Adrenal gland (tissue), 12 donors: ENCODE results near the gene NINJ1. TPM values are rescaled to one million over a fixed set of nuclear protein-coding genes. Genes with fewer than 3 reads are reported as not detected.

Experiments
- DNase-seq, 7 donors: peaks; one replicate each; pipeline ENCODE4 v3.0.0-alpha.2; 2019 to 2020
- H3K27ac ChIP-seq, 5 donors: fragments of 200-600 bp; sonication (generic) in 4 of 5; 1 replicate in 3 of 5; 2 replicates in 2 of 5; pipeline versions ENCODE4 v1.5.1 to v1.8.0; 2016 to 2020; ENCODE audit warnings: mild to moderate bottlenecking in 1 of 5
- H3K27me3 ChIP-seq: fragments of 200-600 bp; 2 replicates; pipeline ENCODE4 v1.8.0; 2021
- H3K36me3 ChIP-seq, 2 donors: fragments of 200-600 bp; replicated peaks in 1 of 2; 1 replicate in 1 of 2; 2 replicates in 1 of 2; pipeline versions ENCODE4 v1.5.1 to v1.8.0; 2018 to 2022
- H3K4me1 ChIP-seq, 2 donors: fragments of 200-600 bp; replicated peaks in 1 of 2; 1 replicate in 1 of 2; 2 replicates in 1 of 2; pipeline versions ENCODE4 v1.5.1 to v1.8.0; 2018 to 2021
- H3K4me3 ChIP-seq, 4 donors: fragments of 200-600 bp; sonication (generic) in 3 of 4; one replicate each; pipeline ENCODE4 v1.5.1; 2016 to 2018
- H3K9me3 ChIP-seq, 3 donors: fragments of 200-600 bp; sonication (generic) in 1 of 3; replicated peaks in 1 of 3; 1 replicate in 2 of 3; 2 replicates in 1 of 3; pipeline versions ENCODE4 v1.5.1 to v1.8.0; 2016 to 2021
- CTCF ChIP-seq, 6 experiments: fragments of 450-650 bp in 4 of 6; fragments of 200-600 bp in 2 of 6; sonication (generic) in 1 of 6; IDR thresholded peaks; 1 replicate in 5 of 6; 2 replicates in 1 of 6; pipeline versions ENCODE4 v1.5.1 to v1.8.0; 2016 to 2021; ENCODE audit warnings: antibody characterized with exemption in 6 of 6, mild to moderate bottlenecking in 2 of 6, moderate library complexity in 1 of 6
- POLR2A ChIP-seq, 2 donors: fragments of 450-650 bp; IDR thresholded peaks; one replicate each; pipeline ENCODE4 v1.6.1; 2017; ENCODE audit warnings: antibody characterized with exemption in 2 of 2, mild to moderate bottlenecking in 2 of 2, moderate library complexity in 1 of 2
- WGBS, 4 donors: extraction: QIAGEN DNeasy Blood & Tissue Kit in 2 of 4; methylation state at CpG; one replicate each; pipeline versions ENCODE4 v1.1.5 to v1.1.7; 2013 to 2017; 5-methylcytosine and 5-hydroxymethylcytosine counted together
- intact Hi-C, 2 donors: fragments of 100-400 bp; cut with DNase I; formaldehyde crosslinking; loops; one replicate each; pipeline versions ENCODE4 v1.14.1 to v1.15.0; 2022 to 2023
- polyA plus RNA-seq, 3 donors: library from polyadenylated mRNA; stranded (reverse); fragments of 200-250 nt in 2 of 3; fragments of 350-450 nt in 1 of 3; fragmentation: Illumina TruSeq in 1 of 3; extraction: RNeasy Lipid Tissue Mini Kit (QIAGEN cat#74804) in 1 of 3; gene quantifications; one replicate each; pipeline ENCODE4 v1.2.3, GENCODE V29; 2013 to 2014
- total RNA-seq, 9 donors: library from RNA; depleted of rRNA in 4 of 9; stranded (reverse); fragments of >200 nt in 4 of 9; fragments of 120-200 nt in 1 of 9; fragmentation: NEBNext Ultra II Directional in 1 of 9; extraction: Animal tissue kit (Norgen Biotek cat#: 25700) in 1 of 9; gene quantifications; one replicate each; pipeline versions ENCODE4 v1.1.0 to v1.2.4, GENCODE V29; 2013 to 2023
- donor health status: healthy with polysubstance abuse.
- donor health status: Bipolar disorder and iron deficiency.
- donor health status: DM: yes; HTN: yes; CAD: no.
- donor health status: DM: no; HTN: no; CAD: no.
- donor health status: DM: no; HTN: no; CAD: no.
- donor health status: DM: yes; HTN: yes; CAD: no.

The NINJ1 gene
- total and polyA plus RNA-seq, 12 donors: 25.6 to 339 (median 161) TPM

GRCh38 chr9:93181672-93182435 lies 47.8 kb upstream of the NINJ1 start:
- Histone ChIP-seq H3K4me3 (no peak overlapping the region), H3K27me3 (peaks cover 3% of the 10 kb centered on the region), H3K4me1 (peaks cover 6 to 11% of the 10 kb centered on the region in 2 donors), H3K27ac (no peak overlapping the region), H3K36me3 (no peaks in the 10 kb centered on the region), H3K9me3 (no peaks in the 10 kb centered on the region)
- DNase-seq: no peak
- WGBS, 4 donors: 80 to 95% (median 81%) methylated on average over 3 to 5 of the region's 5 CpGs
- TF ChIP-seq CTCF (IDR thresholded peaks at IDR 0.05) (no peak), POLR2A (IDR thresholded peaks at IDR 0.05) (no peak)
- intact Hi-C loops: no loop called here

- 60 to 100% (median 70%) methylated on average over 1 of the region's 1 CpG for WGBS, 4 donors
- no peak for DNase-seq
Observed at GRCh38 chr9:93180938-93181337, 46.9 kb upstream of the NINJ1 start.

GRCh38 chr9:93178851-93179786 lies 45.1 kb upstream of the NINJ1 start:
- no peaks in the 10 kb centered on the region for H3K9me3 ChIP-seq
- 84 to 93% (median 86%) methylated on average over 11 to 22 of the region's 22 CpGs for WGBS, 4 donors
- H3K27ac ChIP-seq: no peak overlapping the region
- no peak for TF ChIP-seq CTCF (IDR thresholded peaks at IDR 0.05)
- TF ChIP-seq POLR2A (IDR thresholded peaks at IDR 0.05): no peak
- DNase-seq: no peak
- peaks cover 3% of the 10 kb centered on the region for H3K27me3 ChIP-seq
- peaks cover 0 to 6% of the 10 kb centered on the region in 2 donors for H3K4me1 ChIP-seq
- H3K4me3 ChIP-seq: no peak overlapping the region
- intact Hi-C loops: no loop called here
- H3K36me3 ChIP-seq: no peaks in the 10 kb centered on the region

More at GRCh38 chr9:93180938-93181337, 46.9 kb upstream of the NINJ1 start:
- TF ChIP-seq CTCF (IDR thresholded peaks at IDR 0.05) (no peak), POLR2A (IDR thresholded peaks at IDR 0.05) (no peak)
- intact Hi-C loops: no loop called here
- H3K36me3 ChIP-seq: no peaks in the 10 kb centered on the region
- H3K4me3 ChIP-seq: no peak overlapping the region
- H3K27me3 ChIP-seq: peaks cover 3% of the 10 kb centered on the region
- no peak overlapping the region for H3K27ac ChIP-seq
- no peaks in the 10 kb centered on the region for H3K9me3 ChIP-seq
- H3K4me1 ChIP-seq: peaks cover 6 to 11% of the 10 kb centered on the region in 2 donors

DNA sequence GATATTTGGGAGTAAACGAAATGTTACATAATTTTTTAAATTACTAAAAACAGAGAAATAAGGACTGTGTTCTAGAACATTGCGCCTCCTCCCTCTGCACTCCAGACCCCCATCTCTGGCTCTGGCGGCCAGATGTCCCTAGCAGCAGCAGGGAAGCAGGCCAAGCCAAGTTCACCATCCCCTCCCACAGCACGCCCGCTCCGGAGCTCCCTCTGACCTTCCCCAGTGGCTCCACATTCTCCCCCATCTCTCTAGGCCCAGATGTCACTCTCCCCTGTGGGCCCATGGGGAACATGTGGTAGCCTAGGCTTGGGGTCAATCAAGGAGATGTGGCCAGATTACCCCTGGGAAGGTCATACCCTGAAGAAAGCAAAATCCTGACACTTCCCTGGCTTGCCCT lies 43.6 kb upstream of the NINJ1 start:
- no peak for TF ChIP-seq POLR2A (IDR thresholded peaks at IDR 0.05)
- no peak for TF ChIP-seq CTCF (IDR thresholded peaks at IDR 0.05)
- DNase-seq: no peak
- Histone ChIP-seq H3K4me1 (no peaks in the 10 kb centered on the region), H3K9me3 (no peaks in the 10 kb centered on the region), H3K36me3 (no peaks in the 10 kb centered on the region), H3K27me3 (peaks cover 3% of the 10 kb centered on the region), H3K4me3 (no peak overlapping the region), H3K27ac (no peak overlapping the region)
- 76 to 94% (median 90%) methylated on average over 6 of the region's 6 CpGs for WGBS, 4 donors
- intact Hi-C loops: no loop called here
